Neural cell (in vitro differentiated cells): ENCODE results near the gene BMPR1A. TPM values are rescaled to one million over a fixed set of nuclear protein-coding genes. Genes with fewer than 3 reads are reported as not detected.

Experiments used
- H2AFZ ChIP-seq: fragments of 200-600, 300-800 bp; sonication (generic), shearing (Covaris generic); 2 replicates; pipeline ENCODE4 v1.6.0; 2014; ENCODE audit warnings: low read depth, mild to moderate bottlenecking, antibody characterized with exemption, low read length, moderate library complexity
- H3F3A ChIP-seq: fragments of 200-600 bp; shearing (Covaris generic); 2 replicates; pipeline ENCODE4 v1.6.1; 2016; ENCODE audit warnings: mild to moderate bottlenecking, moderate library complexity, mixed read lengths, antibody characterized with exemption, low read length; ENCODE audit not compliant: insufficient read depth, poor library complexity, severe bottlenecking
- H3K27ac ChIP-seq: fragments of 200-600, 300-800 bp; sonication (generic), shearing (Covaris generic); 2 replicates; pipeline ENCODE4 v1.5.1; 2014; ENCODE audit warnings: mild to moderate bottlenecking, low read length, moderate library complexity
- H3K27me3 ChIP-seq: fragments of 300-800, 200-600 bp; sonication (generic), shearing (Covaris generic); 2 replicates; pipeline ENCODE4 v1.6.0; 2014; ENCODE audit warnings: mild to moderate bottlenecking, low read depth, low read length, moderate library complexity; ENCODE audit not compliant: insufficient read depth
- H3K36me3 ChIP-seq: fragments of 300-800, 200-600 bp; sonication (generic), shearing (Covaris generic); 2 replicates; pipeline ENCODE4 v1.5.1; 2014; ENCODE audit warnings: mild to moderate bottlenecking, antibody characterized with exemption, low read length, moderate library complexity; ENCODE audit not compliant: insufficient read depth
- H3K4me2 ChIP-seq: fragments of 300-800, 200-600 bp; sonication (generic), shearing (Covaris generic); 2 replicates; pipeline ENCODE4 v1.6.0; 2014; ENCODE audit warnings: mild to moderate bottlenecking, low read length
- H3K4me3 ChIP-seq: fragments of 300-800, 200-600 bp; sonication (generic), shearing (Covaris generic); 2 replicates; pipeline ENCODE4 v1.5.1; 2014; ENCODE audit warnings: mild to moderate bottlenecking, low read length, moderate library complexity
- H3K79me2 ChIP-seq: fragments of 200-600 bp; shearing (Covaris generic); replicated peaks from 2 replicates; pipeline ENCODE4 v1.6.0; 2014; ENCODE audit warnings: mild to moderate bottlenecking, low read length, moderate library complexity; ENCODE audit not compliant: insufficient read depth
- H3K9ac ChIP-seq: fragments of 300-800, 200-600 bp; sonication (generic), shearing (Covaris generic); 2 replicates; pipeline ENCODE4 v1.6.1; 2016; ENCODE audit warnings: mild to moderate bottlenecking, low read length, mixed read lengths
- H3K9me2 ChIP-seq: fragments of 200-600 bp; shearing (Covaris generic); 2 replicates; pipeline ENCODE4 v1.6.1; 2016; ENCODE audit warnings: mild to moderate bottlenecking, low read length, mixed read lengths; ENCODE audit not compliant: insufficient read depth
- H3K9me3 ChIP-seq: fragments of 200-600, 300-800 bp; sonication (generic), shearing (Covaris generic); 2 replicates; pipeline ENCODE4 v1.6.1; 2016; ENCODE audit warnings: mild to moderate bottlenecking, mixed run types, low read length, moderate library complexity, mixed read lengths
- H4K20me1 ChIP-seq: fragments of 200-600 bp; shearing (Covaris generic); 2 replicates; pipeline ENCODE4 v1.6.1; 2016; ENCODE audit warnings: mild to moderate bottlenecking, mixed run types; ENCODE audit not compliant: insufficient read depth
- EP300 ChIP-seq: fragments of 450-650 bp; conservative IDR thresholded peaks from 2 replicates; pipeline ENCODE4 v1.6.1; 2014; ENCODE audit warnings: antibody characterized with exemption, mild to moderate bottlenecking, moderate library complexity; ENCODE audit not compliant: poor library complexity, severe bottlenecking
- EZH2 ChIP-seq: fragments of 200-600, 300-800 bp; shearing (Covaris generic), sonication (generic); IDR thresholded peaks from 2 replicates; pipeline ENCODE4 v1.6.1; 2014; ENCODE audit warnings: antibody characterized with exemption, low read length, borderline replicate concordance, mild to moderate bottlenecking; ENCODE audit not compliant: insufficient read depth, poor library complexity, severe bottlenecking
- MXI1 ChIP-seq: fragments of 450-650 bp; conservative IDR thresholded peaks from 2 replicates; pipeline ENCODE4 v1.6.1; 2014; ENCODE audit warnings: antibody characterized with exemption, mild to moderate bottlenecking; ENCODE audit not compliant: poor library complexity, severe bottlenecking
- POLR2AphosphoS5 ChIP-seq: IDR thresholded peaks from 2 replicates; pipeline ENCODE4 v1.6.1; 2012
- RAD21 ChIP-seq: fragments of 450-650 bp; conservative IDR thresholded peaks from 2 replicates; pipeline ENCODE4 v1.6.1; 2014; ENCODE audit warnings: antibody characterized with exemption, mild to moderate bottlenecking, moderate library complexity
- REST ChIP-seq: IDR thresholded peaks from 2 replicates; pipeline ENCODE4 v1.6.1; 2012; ENCODE audit warnings: borderline replicate concordance
- SMC3 ChIP-seq: fragments of 450-650 bp; conservative IDR thresholded peaks from 2 replicates; pipeline ENCODE4 v1.6.1; 2014; ENCODE audit warnings: antibody characterized with exemption, mild to moderate bottlenecking, moderate library complexity; ENCODE audit not compliant: poor library complexity
- TAF1 ChIP-seq: IDR thresholded peaks from 2 replicates; pipeline ENCODE4 v1.6.1; 2012; ENCODE audit warnings: low read depth
- polyA plus RNA-seq: library from polyadenylated mRNA; depleted of rRNA; stranded (reverse); fragments of >200 nt; gene quantifications from 2 replicates; pipeline ENCODE4 v1.2.3, GENCODE V29; 2014
- TF ChIP-seq, protein P1 (sequence below): fragments of 450-650 bp; IDR thresholded peaks from 2 replicates; pipeline ENCODE4 v1.5.1; 2014; ENCODE audit warnings: antibody characterized with exemption, mild to moderate bottlenecking, moderate library complexity; ENCODE audit not compliant: poor library complexity, severe bottlenecking

Gene BMPR1A
- polyA plus RNA-seq, 1 donor from 2014 or later, result 29.9 TPM

DNA sequence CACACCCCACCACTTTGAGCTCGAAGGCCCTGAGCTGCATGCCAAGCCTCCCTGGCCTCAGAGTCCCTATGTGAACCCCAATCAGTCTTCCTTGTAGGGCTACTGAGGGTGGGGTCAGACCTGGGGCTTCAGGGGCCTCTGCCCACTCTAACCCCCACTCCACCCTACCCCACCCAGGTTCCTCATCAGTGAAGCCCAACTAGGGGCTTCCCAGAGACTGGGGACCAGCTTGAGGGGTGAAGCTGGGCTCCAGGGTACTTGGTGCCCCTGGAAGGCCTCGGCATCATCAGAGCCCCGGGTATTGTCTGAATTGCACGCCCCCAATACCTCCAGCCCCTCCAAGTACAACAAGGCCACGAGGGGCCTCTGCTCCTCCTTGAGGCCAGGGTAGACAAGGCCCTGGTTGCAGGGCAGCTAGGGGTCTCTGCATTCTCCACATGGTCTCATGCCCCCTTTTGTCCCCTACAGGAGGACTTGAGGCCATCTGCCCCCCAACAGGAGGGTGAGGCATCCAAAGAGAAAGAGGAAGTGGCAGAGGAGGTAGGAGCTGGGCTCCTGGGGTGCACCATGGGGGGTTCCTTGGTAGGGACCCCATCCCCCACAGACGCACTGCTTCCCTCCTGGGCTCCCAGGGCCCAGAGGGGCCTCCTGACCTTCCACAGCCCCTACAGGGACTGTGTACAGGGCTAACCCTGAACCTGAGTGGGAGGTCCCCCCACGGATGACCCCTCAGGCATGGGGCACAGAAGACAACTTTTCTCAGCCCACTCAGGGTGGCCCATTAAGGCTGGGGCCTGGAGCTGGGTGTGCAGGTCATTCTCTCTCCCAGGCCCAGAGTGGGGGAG lies 205.9 kb downstream of the BMPR1A start:
- no peaks in the 10 kb centered on the region for H3K36me3 ChIP-seq
- no peaks in the 10 kb centered on the region for H3K79me2 ChIP-seq
- H3K9ac ChIP-seq, result no peak overlapping the region
- H3K27me3 ChIP-seq, result no peaks in the 10 kb centered on the region
- TF ChIP-seq TAF1, result no peak
- TF ChIP-seq MXI1, result no peak
- TF ChIP-seq, protein P1, sequence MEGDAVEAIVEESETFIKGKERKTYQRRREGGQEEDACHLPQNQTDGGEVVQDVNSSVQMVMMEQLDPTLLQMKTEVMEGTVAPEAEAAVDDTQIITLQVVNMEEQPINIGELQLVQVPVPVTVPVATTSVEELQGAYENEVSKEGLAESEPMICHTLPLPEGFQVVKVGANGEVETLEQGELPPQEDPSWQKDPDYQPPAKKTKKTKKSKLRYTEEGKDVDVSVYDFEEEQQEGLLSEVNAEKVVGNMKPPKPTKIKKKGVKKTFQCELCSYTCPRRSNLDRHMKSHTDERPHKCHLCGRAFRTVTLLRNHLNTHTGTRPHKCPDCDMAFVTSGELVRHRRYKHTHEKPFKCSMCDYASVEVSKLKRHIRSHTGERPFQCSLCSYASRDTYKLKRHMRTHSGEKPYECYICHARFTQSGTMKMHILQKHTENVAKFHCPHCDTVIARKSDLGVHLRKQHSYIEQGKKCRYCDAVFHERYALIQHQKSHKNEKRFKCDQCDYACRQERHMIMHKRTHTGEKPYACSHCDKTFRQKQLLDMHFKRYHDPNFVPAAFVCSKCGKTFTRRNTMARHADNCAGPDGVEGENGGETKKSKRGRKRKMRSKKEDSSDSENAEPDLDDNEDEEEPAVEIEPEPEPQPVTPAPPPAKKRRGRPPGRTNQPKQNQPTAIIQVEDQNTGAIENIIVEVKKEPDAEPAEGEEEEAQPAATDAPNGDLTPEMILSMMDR, result no peak
- no peak for TF ChIP-seq EZH2
- no peak for TF ChIP-seq REST
- TF ChIP-seq RAD21, result no peak
- TF ChIP-seq POLR2AphosphoS5, result no peak
- TF ChIP-seq EP300, result no peak
- no peak for TF ChIP-seq SMC3
- H3K4me2 ChIP-seq, result no peak overlapping the region
- H3F3A ChIP-seq, result no peaks in the 10 kb centered on the region
- no peaks in the 10 kb centered on the region for H3K9me3 ChIP-seq
- no peaks in the 10 kb centered on the region for H4K20me1 ChIP-seq
- no peak overlapping the region for H3K27ac ChIP-seq
- no peaks in the 10 kb centered on the region for H3K9me2 ChIP-seq
- no peak overlapping the region for H3K4me3 ChIP-seq
- no peak overlapping the region for H2AFZ ChIP-seq

DNA sequence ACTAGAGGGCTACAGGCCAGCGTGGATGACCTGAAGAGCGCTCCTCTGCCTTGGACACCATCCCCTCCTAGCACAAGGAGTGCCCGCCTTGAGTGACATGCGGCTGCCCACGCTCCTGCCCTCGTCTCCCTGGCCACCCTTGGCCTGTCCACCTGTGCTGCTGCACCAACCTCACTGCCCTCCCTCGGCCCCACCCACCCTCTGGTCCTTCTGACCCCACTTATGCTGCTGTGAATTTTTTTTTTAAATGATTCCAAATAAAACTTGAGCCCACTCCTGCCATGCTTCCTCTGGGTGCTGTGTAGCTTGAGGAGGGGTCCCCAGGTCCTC lies 206.5 kb downstream of the BMPR1A start:
- H3K9ac ChIP-seq, result no peak overlapping the region
- no peak overlapping the region for H2AFZ ChIP-seq
- H3K9me2 ChIP-seq, result no peaks in the 10 kb centered on the region
- no peaks in the 10 kb centered on the region for H3K79me2 ChIP-seq
- H3K4me3 ChIP-seq, result no peak overlapping the region
- H3K9me3 ChIP-seq, result no peaks in the 10 kb centered on the region
- no peak overlapping the region for H3K4me2 ChIP-seq
- no peaks in the 10 kb centered on the region for H3K27me3 ChIP-seq
- H3F3A ChIP-seq, result no peaks in the 10 kb centered on the region
- H3K27ac ChIP-seq, result no peak overlapping the region
- H4K20me1 ChIP-seq, result no peaks in the 10 kb centered on the region
- H3K36me3 ChIP-seq, result no peaks in the 10 kb centered on the region
- no peak for TF ChIP-seq MXI1
- TF ChIP-seq POLR2AphosphoS5, result no peak
- no peak for TF ChIP-seq EZH2
- TF ChIP-seq TAF1, result no peak
- no peak for TF ChIP-seq RAD21
- TF ChIP-seq SMC3, result no peak
- TF ChIP-seq, protein P1, result no peak
- no peak for TF ChIP-seq REST
- no peak for TF ChIP-seq EP300
